Trophoblast cell (in vitro differentiated cells and primary cell): ENCODE data around the gene RPTOR. TPM values are rescaled to one million over a fixed set of nuclear protein-coding genes. Genes with fewer than 3 reads are reported as not detected.

ENCODE experiments used
- DNase-seq, 2 donors: peaks; one replicate each; pipeline ENCODE4 v3.0.0-alpha.2; 2016
- H2AFZ ChIP-seq: 2 replicates; pipeline ENCODE4 v1.6.1; 2013; ENCODE audit warnings: low read length, moderate library complexity, mild to moderate bottlenecking; ENCODE audit not compliant: insufficient read depth, poor library complexity
- H2AK5ac ChIP-seq: 2 replicates; pipeline ENCODE4 v1.6.1; 2013; ENCODE audit warnings: mild to moderate bottlenecking, low read length
- H2BK120ac ChIP-seq: 2 replicates; pipeline ENCODE4 v1.6.1; 2013; ENCODE audit warnings: low read length, mild to moderate bottlenecking, moderate library complexity; ENCODE audit not compliant: insufficient read depth, poor library complexity
- H2BK12ac ChIP-seq: 2 replicates; pipeline ENCODE4 v1.6.1; 2013; ENCODE audit warnings: mild to moderate bottlenecking, low read length, moderate library complexity
- H2BK5ac ChIP-seq: 2 replicates; pipeline ENCODE4 v1.6.1; 2013; ENCODE audit warnings: low read length, low read depth, moderate library complexity, mild to moderate bottlenecking; ENCODE audit not compliant: poor library complexity
- H3K14ac ChIP-seq: 2 replicates; pipeline ENCODE4 v1.6.1; 2013; ENCODE audit warnings: mild to moderate bottlenecking, low read length
- H3K18ac ChIP-seq: 2 replicates; pipeline ENCODE4 v1.6.1; 2013; ENCODE audit warnings: mild to moderate bottlenecking, low read length
- H3K23ac ChIP-seq: 2 replicates; pipeline ENCODE4 v1.6.1; 2013; ENCODE audit warnings: low read length
- H3K27ac ChIP-seq: 2 replicates; pipeline ENCODE4 v1.5.1; 2013; ENCODE audit warnings: low read depth, mild to moderate bottlenecking, inconsistent platforms, low read length, moderate library complexity
- H3K27me3 ChIP-seq: 2 replicates; pipeline ENCODE4 v1.6.1; 2013; ENCODE audit warnings: inconsistent platforms, mild to moderate bottlenecking, low read length, moderate library complexity; ENCODE audit not compliant: insufficient read depth
- H3K36me3 ChIP-seq, 2 experiments: 1 replicate in 1 of 2; 2 replicates in 1 of 2; pipeline ENCODE4 v1.6.1; 2013; ENCODE audit warnings: low read length in 2 of 2, mild to moderate bottlenecking in 2 of 2, moderate library complexity in 1 of 2; ENCODE audit not compliant: insufficient read depth in 2 of 2, control insufficient read depth in 1 of 2
- H3K4ac ChIP-seq: 2 replicates; pipeline ENCODE4 v1.6.1; 2013; ENCODE audit warnings: low read depth, mild to moderate bottlenecking, low read length, moderate library complexity
- H3K4me1 ChIP-seq, 2 experiments: 1 replicate in 1 of 2; 2 replicates in 1 of 2; pipeline ENCODE4 v1.6.1; 2013; ENCODE audit warnings: low read length in 2 of 2, mild to moderate bottlenecking in 2 of 2, moderate library complexity in 1 of 2; ENCODE audit not compliant: insufficient read depth in 2 of 2, control insufficient read depth in 1 of 2
- H3K4me2 ChIP-seq: 2 replicates; pipeline ENCODE4 v1.6.1; 2013; ENCODE audit warnings: inconsistent platforms, mild to moderate bottlenecking, low read length, moderate library complexity
- H3K4me3 ChIP-seq: 2 replicates; pipeline ENCODE4 v1.5.1; 2013; ENCODE audit warnings: mild to moderate bottlenecking, low read depth, low read length, inconsistent platforms
- H3K79me1 ChIP-seq: one replicate; pipeline ENCODE4 v1.6.1; 2013; ENCODE audit warnings: low read length
- H3K79me2 ChIP-seq: 2 replicates; pipeline ENCODE4 v1.6.1; 2013; ENCODE audit warnings: low read length, mild to moderate bottlenecking; ENCODE audit not compliant: control insufficient read depth, insufficient read depth, poor library complexity
- H3K9ac ChIP-seq: 2 replicates; pipeline ENCODE4 v1.6.1; 2013; ENCODE audit warnings: mild to moderate bottlenecking, low read length
- H3K9me3 ChIP-seq: 2 replicates; pipeline ENCODE4 v1.6.1; 2013; ENCODE audit warnings: low read depth, mild to moderate bottlenecking, control low read depth, inconsistent platforms, low read length; ENCODE audit not compliant: insufficient read depth
- H4K12ac ChIP-seq: 2 replicates; pipeline ENCODE4 v1.6.1; 2013; ENCODE audit warnings: low read depth, mild to moderate bottlenecking, low read length, moderate library complexity
- H4K8ac ChIP-seq: 2 replicates; pipeline ENCODE4 v1.6.1; 2013; ENCODE audit warnings: low read depth, mild to moderate bottlenecking, low read length, moderate library complexity
- H4K91ac ChIP-seq: one replicate; pipeline ENCODE4 v1.6.1; 2013; ENCODE audit warnings: low read depth, mild to moderate bottlenecking, low read length, moderate library complexity
- WGBS: extraction: QIAGEN DNeasy Blood & Tissue Kit; methylation state at CpG from one replicate; pipeline ENCODE4 v1.1.7; 2013; ENCODE audit warnings: missing lambda C conversion rate; ENCODE audit not compliant: insufficient read length, insufficient coverage; ENCODE audit errors: extremely low coverage; 5-methylcytosine and 5-hydroxymethylcytosine counted together
- polyA plus RNA-seq: library from polyadenylated mRNA; stranded (reverse); fragments of 200-250 nt; gene quantifications from 2 replicates; pipeline ENCODE4 v1.2.3, GENCODE V29; 2013

The RPTOR gene
- polyA plus RNA-seq = 10.2 and 10.8 TPM in 2 replicates

GRCh38 chr17:80544655-80545498 lies at the start of gene RPTOR:
Gene RPTOR (plus strand): TSS chr17:80544838. CDS start chr17:80545630, 792 bp downstream.
- H3K9ac ChIP-seq = peak within 1 kb of the TSS; percentile 93
- H3K4me1 ChIP-seq = peaks cover 4% of the 10 kb centered on the region in 2 experiments
- H3K4me3 ChIP-seq = peak within 1 kb of the TSS; percentile 96
- no peak within 1 kb of the TSS for H3K23ac ChIP-seq
- H4K91ac ChIP-seq = peak within 1 kb of the TSS; percentile 69
- H3K4me2 ChIP-seq = peak within 1 kb of the TSS; percentile 60
- no peaks in the 10 kb centered on the region for H3K27me3 ChIP-seq
- H3K9me3 ChIP-seq = no peaks in the 10 kb centered on the region
- H3K79me1 ChIP-seq = peaks cover 6% of the 10 kb centered on the region
- peak within 1 kb of the TSS; percentile 91 for H2AFZ ChIP-seq
- peak within 1 kb of the TSS; percentile 93 for H3K4ac ChIP-seq
- peak within 1 kb of the TSS; percentile 17 for H2AK5ac ChIP-seq
- peak within 1 kb of the TSS; percentile 92 for H3K14ac ChIP-seq
- H4K12ac ChIP-seq = peak within 1 kb of the TSS; percentile 82
- peaks cover 10% of the 10 kb centered on the region for H3K79me2 ChIP-seq
- H2BK12ac ChIP-seq = no peak within 1 kb of the TSS
- H3K27ac ChIP-seq = peak within 1 kb of the TSS; percentile 45
- H3K18ac ChIP-seq = peak within 1 kb of the TSS; percentile 70
- peak within 1 kb of the TSS; percentile 63 for H2BK5ac ChIP-seq
- peak; percentile 78 to 87 for DNase-seq
- H3K36me3 ChIP-seq = no peaks in the 10 kb centered on the region
- WGBS = no CpG with 5 or more reads among the region's 49 CpGs
- H2BK120ac ChIP-seq = peak within 1 kb of the TSS; percentile 12
- peak within 1 kb of the TSS; percentile 98 for H4K8ac ChIP-seq

DNA sequence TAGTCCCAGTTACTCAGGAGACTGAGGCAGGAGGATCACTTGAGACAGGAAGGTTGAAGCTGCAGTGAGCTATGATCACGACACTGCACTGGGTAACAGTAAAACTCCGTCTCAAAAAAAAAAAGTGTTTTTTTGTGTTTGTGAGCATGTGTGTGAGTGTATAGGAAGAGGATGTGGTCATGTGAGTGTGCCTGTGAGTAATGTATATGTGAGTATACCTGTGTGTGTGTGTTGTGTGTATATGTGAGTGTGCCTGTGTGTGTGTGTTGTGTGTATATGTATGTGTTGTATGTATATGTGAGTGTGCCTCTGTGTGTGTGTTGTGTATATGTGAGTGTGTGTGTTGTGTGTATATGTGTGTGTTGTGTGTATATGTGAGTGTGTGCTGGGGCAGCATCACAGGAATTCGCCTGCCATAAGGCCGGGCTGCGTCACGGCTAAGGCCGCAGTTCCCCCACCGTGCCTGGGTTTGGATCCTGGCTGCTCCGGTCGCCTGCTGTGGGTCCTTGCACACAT lies 46.9 kb upstream of the RPTOR start:
- no CpG with 5 or more reads among the region's 10 CpGs for WGBS
- Histone ChIP-seq H3K79me1 (no peaks in the 10 kb centered on the region), H3K36me3 (no peaks in the 10 kb centered on the region), H3K4me2 (no peak overlapping the region), H2AK5ac (no peak overlapping the region), H2BK120ac (no peak overlapping the region), H4K91ac (no peak overlapping the region), H2AFZ (no peak overlapping the region), H2BK5ac (no peak overlapping the region), H3K18ac (no peak overlapping the region), H3K4me1 (peaks cover 0 to 2% of the 10 kb centered on the region in 2 experiments), H4K8ac (no peak overlapping the region), H3K27me3 (no peaks in the 10 kb centered on the region), H2BK12ac (no peak overlapping the region), H4K12ac (no peak overlapping the region), H3K4me3 (no peak overlapping the region), H3K9ac (no peak overlapping the region), H3K9me3 (no peaks in the 10 kb centered on the region), H3K23ac (no peak overlapping the region), H3K27ac (no peak overlapping the region), H3K14ac (no peak overlapping the region), H3K4ac (no peak overlapping the region), H3K79me2 (no peaks in the 10 kb centered on the region)
- DNase-seq = no peak

- Histone ChIP-seq H3K36me3 (no peaks in the 10 kb centered on the region), H3K27ac (no peak overlapping the region), H3K4me3 (no peak overlapping the region), H2BK5ac (no peak overlapping the region), H2AFZ (no peak overlapping the region), H3K79me2 (no peaks in the 10 kb centered on the region), H2BK12ac (no peak overlapping the region), H3K79me1 (no peaks in the 10 kb centered on the region), H3K27me3 (no peaks in the 10 kb centered on the region), H2AK5ac (no peak overlapping the region), H3K18ac (no peak overlapping the region), H3K4me1 (peaks cover 0 to 2% of the 10 kb centered on the region in 2 experiments), H3K9me3 (no peaks in the 10 kb centered on the region), H2BK120ac (no peak overlapping the region), H3K9ac (no peak overlapping the region), H3K14ac (no peak overlapping the region), H3K4me2 (no peak overlapping the region), H4K91ac (no peak overlapping the region), H4K12ac (no peak overlapping the region), H4K8ac (no peak overlapping the region), H3K4ac (no peak overlapping the region), H3K23ac (no peak overlapping the region)
- DNase-seq = peak in 1 of 2 donors; percentile 41
- WGBS = no CpG with 5 or more reads among the region's 30 CpGs
Observed at GRCh38 chr17:80498242-80498919, 46.3 kb upstream of the RPTOR start.

DNA sequence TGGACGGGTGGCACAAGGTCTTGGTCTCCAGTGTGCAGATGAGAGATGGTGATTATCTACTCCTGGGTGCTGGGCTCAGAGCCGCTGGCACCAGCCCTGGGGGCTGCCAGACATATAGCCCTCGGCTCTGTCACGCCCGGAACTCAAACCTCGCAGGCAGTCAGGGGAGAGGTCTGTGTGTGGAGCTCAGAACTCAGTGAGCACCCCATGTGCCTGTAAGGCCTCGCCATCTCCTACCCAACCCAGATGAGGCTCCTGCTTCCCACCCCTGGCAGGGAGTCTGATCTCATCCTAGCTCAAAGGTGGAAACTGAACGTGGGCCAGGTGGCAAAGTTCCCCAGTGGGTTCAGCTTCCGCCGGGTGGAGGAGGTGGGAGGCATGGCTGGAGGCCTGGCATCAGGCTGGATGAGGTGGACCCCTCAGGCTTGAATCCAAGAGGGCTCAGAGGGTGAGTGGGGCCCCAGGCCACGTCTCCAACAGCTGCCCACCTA lies 45.7 kb upstream of the RPTOR start:
- no peak overlapping the region for H4K91ac ChIP-seq

More for the DNA sequence above, 45.7 kb upstream of the RPTOR start:
- no peak overlapping the region for H4K12ac ChIP-seq
- H3K4me2 ChIP-seq = no peak overlapping the region
- no peaks in the 10 kb centered on the region for H3K27me3 ChIP-seq
- no peak overlapping the region for H3K9ac ChIP-seq
- H3K79me1 ChIP-seq = no peaks in the 10 kb centered on the region
- H3K9me3 ChIP-seq = no peaks in the 10 kb centered on the region
- H3K27ac ChIP-seq = no peak overlapping the region
- H3K79me2 ChIP-seq = no peaks in the 10 kb centered on the region
- no peak overlapping the region for H3K23ac ChIP-seq
- H3K4me3 ChIP-seq = no peak overlapping the region
- no peak for DNase-seq
- no peak overlapping the region for H2BK5ac ChIP-seq
- H3K14ac ChIP-seq = no peak overlapping the region
- H3K4ac ChIP-seq = no peak overlapping the region
- WGBS = no CpG with 5 or more reads among the region's 11 CpGs
- H4K8ac ChIP-seq = no peak overlapping the region
- H2AK5ac ChIP-seq = no peak overlapping the region
- H3K18ac ChIP-seq = no peak overlapping the region
- H3K4me1 ChIP-seq = peaks cover 0 to 2% of the 10 kb centered on the region in 2 experiments
- no peak overlapping the region for H2BK12ac ChIP-seq
- no peak overlapping the region for H2BK120ac ChIP-seq
- H3K36me3 ChIP-seq = no peaks in the 10 kb centered on the region
- no peak overlapping the region for H2AFZ ChIP-seq
